Fibroblast of pulmonary artery (primary cell): ENCODE data around the gene REM1.

Experiments used
- DNase-seq: peaks from one replicate; pipeline ENCODE4 v3.0.0-alpha.2; 2010; ENCODE audit warnings: low read depth
- H3K4me3 ChIP-seq: replicated peaks from 2 replicates; pipeline ENCODE4 v1.5.1; 2011; ENCODE audit warnings: low read depth, mild to moderate bottlenecking, control low read depth, low read length, moderate library complexity
- CTCF ChIP-seq: IDR thresholded peaks from 2 replicates; pipeline ENCODE4 v1.5.1; 2011; ENCODE audit warnings: mild to moderate bottlenecking, control low read depth, low read length, inconsistent platforms; ENCODE audit errors: missing control alignments

Gene REM1

GRCh38 chr20:31475472-31476293, 595 bp downstream of the REM1 start:
- TF ChIP-seq CTCF, result no peak
- H3K4me3 ChIP-seq, result peak overlapping the region; percentile 48
- no peak for DNase-seq

GRCh38 chr20:31476294-31476585, 1.2 kb downstream of the REM1 start:
- DNase-seq, result no peak
- H3K4me3 ChIP-seq, result no peak overlapping the region
- no peak for TF ChIP-seq CTCF

- H3K4me3 ChIP-seq, result no peak overlapping the region
- DNase-seq, result peak; percentile 56
- no peak for TF ChIP-seq CTCF
These were observed 1.6 kb downstream of the REM1 start for GRCh38 chr20:31476643-31477215.

- H3K4me3 ChIP-seq, result no peak overlapping the region
- no peak for DNase-seq
- TF ChIP-seq CTCF, result no peak
These were observed 8.9 kb downstream of the REM1 start for GRCh38 chr20:31484001-31484400.

GRCh38 chr20:31485450-31486339, 10.6 kb downstream of the REM1 start:
- H3K4me3 ChIP-seq, result peak overlapping the region; percentile 28
- DNase-seq, result peak; percentile 86
- no peak for TF ChIP-seq CTCF

GRCh38 chr20:31488115-31488514, 13.0 kb downstream of the REM1 start:
- no peak overlapping the region for H3K4me3 ChIP-seq
- TF ChIP-seq CTCF, result no peak
- no peak for DNase-seq
